Measurements from ENCODE around the gene GPRC5C.

DNA sequence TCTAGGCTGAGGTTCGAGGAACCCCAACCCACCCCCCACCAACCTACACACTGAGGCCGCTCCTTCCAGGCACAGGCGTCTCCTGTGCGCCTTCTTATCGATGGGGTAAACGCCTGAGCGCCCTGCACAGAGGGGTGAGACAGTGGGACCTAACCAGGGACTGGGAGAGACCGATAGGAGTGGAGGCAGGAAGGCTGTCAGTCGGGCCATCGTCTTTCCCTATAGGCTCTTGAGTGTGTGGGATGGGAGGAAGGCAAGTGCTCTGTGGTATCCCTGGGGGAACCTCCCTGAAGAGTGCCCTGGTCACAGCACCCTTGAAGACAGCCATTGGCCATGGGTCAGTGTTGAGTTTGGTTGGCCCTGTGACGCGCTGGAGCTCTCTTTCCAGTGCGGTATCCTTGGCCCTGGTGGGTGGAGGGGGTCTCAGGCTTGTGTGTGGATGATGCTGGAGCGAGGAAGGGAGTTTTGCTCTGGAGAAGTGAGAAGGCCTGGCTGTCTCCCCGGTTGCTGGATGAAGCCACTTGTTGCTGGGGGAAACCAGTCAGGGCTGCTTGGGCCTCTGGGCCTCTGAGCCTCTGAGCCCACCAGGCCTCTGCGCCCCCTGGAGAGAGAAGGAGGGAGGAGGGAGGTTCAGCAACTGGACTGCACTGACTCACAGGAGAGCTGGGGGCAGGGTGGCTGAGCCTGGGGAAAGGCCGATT is 1.7 kb downstream of the GPRC5C start:
- TF ChIP-seq, protein P1, sequence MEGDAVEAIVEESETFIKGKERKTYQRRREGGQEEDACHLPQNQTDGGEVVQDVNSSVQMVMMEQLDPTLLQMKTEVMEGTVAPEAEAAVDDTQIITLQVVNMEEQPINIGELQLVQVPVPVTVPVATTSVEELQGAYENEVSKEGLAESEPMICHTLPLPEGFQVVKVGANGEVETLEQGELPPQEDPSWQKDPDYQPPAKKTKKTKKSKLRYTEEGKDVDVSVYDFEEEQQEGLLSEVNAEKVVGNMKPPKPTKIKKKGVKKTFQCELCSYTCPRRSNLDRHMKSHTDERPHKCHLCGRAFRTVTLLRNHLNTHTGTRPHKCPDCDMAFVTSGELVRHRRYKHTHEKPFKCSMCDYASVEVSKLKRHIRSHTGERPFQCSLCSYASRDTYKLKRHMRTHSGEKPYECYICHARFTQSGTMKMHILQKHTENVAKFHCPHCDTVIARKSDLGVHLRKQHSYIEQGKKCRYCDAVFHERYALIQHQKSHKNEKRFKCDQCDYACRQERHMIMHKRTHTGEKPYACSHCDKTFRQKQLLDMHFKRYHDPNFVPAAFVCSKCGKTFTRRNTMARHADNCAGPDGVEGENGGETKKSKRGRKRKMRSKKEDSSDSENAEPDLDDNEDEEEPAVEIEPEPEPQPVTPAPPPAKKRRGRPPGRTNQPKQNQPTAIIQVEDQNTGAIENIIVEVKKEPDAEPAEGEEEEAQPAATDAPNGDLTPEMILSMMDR (IDR thresholded peaks at IDR 0.05; ENCODE audit: low read depth, low read length, missing input control), result no peak
- no peak for TF ChIP-seq YY1 (IDR thresholded peaks at IDR 0.05)

All from liver (tissue), 2 donors.